Tongue (tissue), 2 donors: ENCODE measurements around the gene TBX4. TPM values are rescaled to one million over a fixed set of nuclear protein-coding genes. Genes with fewer than 3 reads are reported as not detected.

Source experiments
- DNase-seq: peaks from one replicate; pipeline ENCODE4 v3.0.0-alpha.2; 2015
- total RNA-seq: library from RNA; depleted of rRNA; stranded (reverse); fragments of >200 nt; gene quantifications from one replicate; pipeline ENCODE4 v1.2.3, GENCODE V29; 2014

Gene TBX4
- total RNA-seq, result 2.2 TPM

DNA sequence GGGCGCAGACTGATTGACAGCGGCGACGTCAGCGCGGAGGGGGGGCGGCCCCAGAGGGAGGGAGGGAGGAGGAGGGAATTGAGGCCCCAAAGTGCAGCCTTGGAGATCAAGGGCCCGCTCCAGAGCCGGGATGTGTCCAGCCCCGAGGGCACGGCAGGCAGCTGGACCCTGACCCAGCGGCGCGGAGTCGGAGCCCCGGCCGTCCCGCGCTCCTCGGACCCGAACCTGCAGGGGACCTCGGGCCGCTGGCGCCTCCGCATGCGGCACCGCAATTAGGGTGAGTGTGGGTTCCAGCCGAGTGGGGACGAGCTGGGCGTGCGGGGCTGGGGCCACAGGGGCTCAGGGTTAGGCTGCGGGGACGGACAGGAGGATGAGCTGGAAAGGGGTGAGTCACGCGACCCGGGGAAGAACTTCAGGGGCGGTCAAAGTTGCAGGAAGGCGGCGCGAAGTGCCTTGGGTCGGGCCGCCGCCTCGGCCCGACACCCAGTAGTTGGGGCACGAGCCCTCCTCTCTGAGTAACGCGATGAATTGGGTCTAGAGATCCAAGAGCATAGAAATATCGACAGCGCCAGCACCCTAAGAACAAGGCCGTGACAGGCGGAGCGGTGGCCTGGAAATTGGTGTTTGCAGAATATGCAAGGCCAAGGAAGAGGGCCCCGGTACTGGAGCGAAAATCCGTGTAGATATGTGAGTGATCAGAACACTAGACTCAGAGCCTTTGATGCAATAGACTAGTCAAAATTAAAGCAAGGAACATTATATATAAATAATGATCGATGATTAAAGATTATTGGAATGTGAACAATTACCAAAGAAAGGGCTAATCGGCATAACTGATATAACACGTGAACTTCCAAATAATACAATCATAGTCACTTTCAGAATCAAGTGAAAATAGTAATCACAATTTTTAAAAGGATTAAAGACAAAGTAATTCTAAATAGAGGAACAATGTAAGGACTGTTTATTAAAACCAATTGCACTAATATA lies at the start of gene TBX4:
Gene TBX4 (plus strand): TSS at position 122 of the 990 bp plus-strand sequence. CDS start 4,069 bp downstream, outside the sequence.
- DNase-seq, result no peak

DNA sequence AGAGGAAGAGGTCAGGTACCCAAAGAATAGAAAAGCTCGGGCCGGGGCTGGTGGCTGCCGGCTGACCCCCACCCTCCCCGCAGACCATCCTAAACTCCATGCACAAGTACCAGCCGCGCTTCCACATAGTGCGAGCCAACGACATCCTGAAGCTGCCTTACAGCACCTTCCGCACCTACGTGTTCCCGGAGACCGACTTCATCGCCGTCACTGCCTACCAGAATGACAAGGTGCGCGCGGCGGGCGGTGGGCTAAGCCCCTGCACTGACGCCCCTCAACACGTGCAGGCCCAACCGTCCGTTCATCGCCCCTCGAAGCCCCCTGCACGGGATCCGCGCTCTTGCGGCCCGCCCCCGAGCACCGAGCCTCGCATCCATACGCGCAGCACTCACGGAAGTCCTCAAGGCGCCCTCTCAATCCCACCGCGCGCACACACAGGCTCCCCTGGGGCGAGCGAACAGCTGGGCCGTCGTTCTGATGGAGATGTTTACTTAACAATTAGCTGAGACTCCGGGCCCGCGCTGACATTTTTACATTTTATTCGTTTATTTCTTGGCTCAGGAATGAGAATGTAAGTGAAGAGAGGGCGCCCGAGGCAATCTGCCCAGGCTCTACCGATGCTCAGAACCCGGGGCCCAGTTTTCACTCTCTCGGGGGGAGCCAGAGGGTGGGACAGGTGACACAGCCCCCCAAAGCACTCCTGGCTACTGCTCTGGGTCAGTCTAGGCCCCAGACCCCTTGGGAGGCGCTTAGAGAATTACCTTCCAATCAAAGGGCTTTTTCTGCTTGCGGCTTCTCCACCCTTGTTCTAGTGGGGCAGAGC lies 49.0 kb upstream of the TBX4 start:
- DNase-seq, result peak; percentile 53

DNA sequence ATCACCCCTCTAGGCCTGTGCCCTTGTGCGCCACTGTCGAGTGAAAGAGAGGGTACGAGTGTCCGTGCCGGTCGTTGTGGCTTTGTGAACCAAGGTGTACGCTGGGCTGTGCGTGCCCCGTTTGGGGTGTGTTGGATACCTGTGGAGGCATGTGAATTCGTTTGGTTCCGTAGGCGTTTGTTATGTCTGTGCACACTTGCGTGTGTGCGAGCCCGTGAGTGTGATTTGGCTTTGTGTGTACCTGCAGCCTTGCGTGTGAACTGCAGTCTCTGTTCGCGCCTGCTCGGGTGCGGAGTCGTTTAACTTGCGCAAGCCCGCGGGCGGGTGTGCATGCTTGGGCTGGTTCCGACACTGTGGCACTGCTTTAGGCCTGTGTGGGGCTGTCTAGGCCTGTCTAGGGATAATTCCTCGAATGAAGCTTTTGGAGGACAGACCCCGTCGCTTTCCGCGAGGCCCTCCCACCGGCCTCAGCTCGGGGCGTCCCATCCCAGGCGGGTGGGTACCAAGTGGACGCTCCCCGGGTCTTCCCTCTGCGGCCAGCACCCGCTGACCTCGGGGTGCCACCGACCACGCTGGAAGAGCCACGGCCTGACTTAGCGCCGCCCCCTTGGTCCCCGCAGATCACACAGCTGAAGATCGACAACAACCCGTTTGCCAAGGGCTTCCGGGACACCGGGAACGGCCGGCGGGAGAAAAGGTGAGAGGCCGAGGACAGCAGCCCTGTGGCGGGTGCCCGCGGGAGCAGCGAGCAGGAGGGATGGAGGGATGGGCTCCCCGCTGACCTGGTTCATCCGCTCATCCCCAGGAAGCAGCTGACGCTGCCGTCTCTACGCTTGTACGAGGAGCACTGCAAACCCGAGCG lies 48.2 kb upstream of the TBX4 start:
- peak; percentile 53 for DNase-seq

DNA sequence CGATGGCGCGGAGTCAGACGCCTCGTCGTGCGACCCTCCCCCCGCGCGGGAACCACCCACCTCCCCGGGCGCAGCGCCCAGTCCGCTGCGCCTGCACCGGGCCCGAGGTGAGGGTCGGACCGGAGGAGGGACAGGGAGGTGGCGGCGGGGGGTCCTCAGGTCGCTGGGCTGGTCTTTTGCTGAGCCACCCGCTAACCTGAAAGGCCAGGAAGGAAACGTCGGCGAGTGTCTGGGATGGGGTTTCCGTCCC lies 47.6 kb upstream of the TBX4 start:
- no peak for DNase-seq

DNA sequence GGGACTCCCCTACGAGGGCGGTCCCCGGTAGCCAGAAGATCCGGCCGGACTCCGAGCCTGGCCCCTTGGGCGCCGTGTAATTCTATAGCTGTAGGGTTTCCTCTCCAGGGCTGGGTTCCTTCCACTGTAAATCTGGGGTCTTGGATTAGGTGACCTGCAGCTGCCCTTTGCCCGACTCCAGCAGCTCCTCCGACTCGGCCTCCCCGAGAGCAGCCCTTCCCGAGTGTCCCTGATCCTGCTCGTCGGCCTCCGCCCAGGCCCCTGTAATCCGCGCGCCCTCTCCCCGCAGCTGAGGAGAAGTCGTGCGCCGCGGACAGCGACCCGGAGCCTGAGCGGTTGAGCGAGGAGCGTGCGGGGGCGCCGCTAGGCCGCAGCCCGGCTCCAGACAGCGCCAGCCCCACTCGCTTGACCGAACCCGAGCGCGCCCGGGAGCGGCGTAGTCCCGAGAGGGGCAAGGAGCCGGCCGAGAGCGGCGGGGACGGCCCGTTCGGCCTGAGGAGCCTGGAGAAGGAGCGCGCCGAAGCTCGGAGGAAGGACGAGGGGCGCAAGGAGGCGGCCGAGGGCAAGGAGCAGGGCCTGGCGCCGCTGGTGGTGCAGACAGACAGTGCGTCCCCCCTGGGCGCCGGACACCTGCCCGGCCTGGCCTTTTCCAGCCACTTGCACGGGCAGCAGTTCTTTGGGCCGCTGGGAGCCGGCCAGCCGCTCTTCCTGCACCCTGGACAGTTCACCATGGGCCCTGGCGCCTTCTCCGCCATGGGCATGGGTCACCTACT lies 47.1 kb upstream of the TBX4 start:
- no peak for DNase-seq

DNA sequence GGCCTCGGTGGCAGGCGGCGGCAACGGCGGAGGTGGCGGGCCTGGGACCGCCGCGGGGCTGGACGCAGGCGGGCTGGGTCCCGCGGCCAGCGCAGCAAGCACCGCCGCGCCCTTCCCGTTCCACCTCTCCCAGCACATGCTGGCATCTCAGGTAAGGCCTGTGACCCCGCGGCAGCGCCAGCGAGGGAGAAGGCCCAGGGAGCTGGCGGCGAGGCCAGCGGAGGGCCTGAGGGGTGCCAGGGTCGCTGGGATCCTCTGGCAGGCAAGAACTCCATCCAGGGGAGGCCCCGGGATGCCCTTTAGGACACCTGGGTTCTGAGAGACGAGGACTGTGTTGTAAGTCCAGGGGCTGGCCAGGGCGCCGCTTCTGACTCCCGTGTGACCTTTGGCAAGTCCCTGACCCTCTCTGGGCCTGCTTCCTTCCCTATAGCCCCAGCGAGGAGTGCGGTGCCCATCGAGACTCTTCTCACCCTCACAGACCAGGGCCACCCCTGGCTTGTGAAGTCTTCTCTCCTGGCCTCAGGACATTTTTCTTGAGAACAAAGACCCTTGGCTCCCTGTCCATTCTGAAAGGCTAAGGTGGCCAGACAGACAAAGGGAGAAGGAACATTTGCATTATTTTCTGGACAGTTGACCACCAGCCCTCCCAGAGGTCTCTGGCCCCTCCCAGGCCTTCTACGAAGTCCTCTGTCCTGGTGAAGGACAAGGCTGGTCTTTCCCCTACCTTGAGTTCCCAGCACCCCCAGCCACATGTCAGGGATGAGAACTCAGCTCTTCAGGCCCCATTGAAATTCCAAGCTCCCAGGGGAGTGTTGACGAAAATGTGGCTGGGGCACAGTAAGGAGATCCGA lies 46.3 kb upstream of the TBX4 start:
- DNase-seq, result no peak

DNA sequence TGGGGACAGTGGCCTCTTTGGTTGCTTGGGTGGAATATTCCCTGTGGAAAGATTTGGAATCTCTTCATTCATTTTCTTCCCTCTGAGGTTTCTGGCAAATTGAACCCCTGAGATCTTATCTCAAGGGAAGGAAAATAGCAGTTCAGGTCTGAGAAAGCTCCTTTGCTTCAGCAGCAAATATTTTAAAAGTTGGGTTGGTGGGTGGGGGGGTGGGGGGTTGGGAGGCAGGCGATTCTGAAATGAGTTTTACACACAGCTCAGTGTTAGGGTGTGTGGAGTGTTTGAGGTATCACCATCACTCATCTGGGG lies 45.7 kb upstream of the TBX4 start:
- no peak for DNase-seq

DNA sequence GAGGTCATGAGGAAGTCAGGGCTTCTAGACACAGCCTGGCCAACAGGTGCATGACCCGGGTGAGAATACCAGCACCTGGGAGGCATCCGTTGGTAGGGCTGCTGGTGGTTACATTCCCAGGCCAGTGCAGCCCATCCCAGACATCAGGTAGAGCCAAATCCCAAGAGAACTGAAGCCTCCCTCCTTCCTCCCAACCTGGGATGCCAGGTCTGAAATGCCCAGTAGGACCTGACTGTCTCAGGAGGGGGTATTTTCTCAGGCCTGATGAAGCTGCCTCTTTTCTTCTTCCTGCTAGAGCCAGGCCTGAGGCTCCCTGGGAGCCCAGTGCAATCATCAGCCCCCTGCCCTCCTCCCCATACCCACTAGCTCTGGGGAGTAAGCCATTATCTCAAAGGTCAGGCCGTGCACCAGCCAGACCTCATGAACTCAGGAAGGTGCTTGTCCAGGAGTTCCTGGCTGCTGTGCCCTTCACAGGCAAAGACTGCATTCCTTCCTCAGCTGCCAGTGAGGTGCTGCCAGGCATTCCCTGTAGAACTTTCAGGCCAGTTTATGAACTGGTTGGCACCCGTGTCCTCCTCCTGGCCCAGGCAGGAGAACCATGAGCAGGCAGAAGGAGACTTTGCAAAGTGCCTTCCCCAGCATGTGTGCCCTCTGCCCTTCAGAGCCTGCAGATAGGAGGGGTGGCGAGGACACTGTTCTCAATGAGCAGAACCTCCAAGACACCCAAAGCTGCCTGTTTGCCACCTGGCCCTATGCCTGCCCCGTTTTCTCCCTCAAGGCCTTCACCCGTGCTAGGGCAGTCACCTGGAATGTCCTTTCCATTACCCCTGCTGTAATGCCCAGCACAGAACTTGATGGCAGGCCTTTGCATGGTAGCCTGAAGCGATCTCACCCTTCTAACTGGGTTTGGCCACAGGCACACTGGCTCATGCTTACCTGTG lies 45.0 kb upstream of the TBX4 start:
- DNase-seq, result no peak

DNA sequence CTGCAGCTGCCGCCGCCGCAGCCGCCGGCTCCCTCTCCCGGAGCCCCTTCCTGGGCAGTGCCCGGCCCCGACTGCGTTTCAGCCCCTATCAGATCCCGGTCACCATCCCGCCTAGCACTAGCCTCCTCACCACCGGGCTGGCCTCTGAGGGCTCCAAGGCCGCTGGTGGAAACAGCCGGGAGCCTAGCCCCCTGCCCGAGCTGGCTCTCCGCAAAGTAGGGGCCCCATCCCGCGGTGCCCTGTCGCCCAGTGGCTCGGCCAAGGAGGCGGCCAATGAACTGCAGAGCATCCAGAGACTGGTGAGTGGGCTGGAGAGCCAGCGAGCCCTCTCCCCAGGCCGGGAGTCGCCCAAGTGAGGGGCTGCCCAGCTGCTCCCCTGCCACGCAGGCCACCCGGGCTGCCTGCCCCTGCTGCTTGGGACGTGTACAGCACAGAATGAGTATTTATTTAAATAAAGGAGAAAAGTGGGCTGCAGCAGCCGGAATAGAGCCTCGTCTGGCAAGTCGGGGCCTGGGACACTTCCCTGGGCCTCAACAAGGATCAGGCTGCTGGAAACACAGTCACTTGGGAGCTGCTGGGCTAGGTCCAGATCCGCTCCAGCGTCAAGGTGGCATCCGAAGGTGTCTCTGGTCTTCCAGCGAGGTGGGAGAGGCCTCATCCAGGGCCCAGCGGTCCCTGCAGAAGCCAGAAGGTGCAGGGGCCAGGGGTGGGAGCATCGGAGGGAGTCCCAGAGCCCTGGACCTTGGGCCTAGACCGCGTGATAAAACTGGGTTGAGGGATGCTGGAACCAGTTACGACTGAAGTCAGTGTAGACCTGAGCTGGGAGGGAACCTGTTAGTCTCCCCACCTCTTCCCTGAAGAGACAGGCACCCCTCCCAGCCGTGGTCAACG lies 43.8 kb upstream of the TBX4 start:
- DNase-seq, result no peak

DNA sequence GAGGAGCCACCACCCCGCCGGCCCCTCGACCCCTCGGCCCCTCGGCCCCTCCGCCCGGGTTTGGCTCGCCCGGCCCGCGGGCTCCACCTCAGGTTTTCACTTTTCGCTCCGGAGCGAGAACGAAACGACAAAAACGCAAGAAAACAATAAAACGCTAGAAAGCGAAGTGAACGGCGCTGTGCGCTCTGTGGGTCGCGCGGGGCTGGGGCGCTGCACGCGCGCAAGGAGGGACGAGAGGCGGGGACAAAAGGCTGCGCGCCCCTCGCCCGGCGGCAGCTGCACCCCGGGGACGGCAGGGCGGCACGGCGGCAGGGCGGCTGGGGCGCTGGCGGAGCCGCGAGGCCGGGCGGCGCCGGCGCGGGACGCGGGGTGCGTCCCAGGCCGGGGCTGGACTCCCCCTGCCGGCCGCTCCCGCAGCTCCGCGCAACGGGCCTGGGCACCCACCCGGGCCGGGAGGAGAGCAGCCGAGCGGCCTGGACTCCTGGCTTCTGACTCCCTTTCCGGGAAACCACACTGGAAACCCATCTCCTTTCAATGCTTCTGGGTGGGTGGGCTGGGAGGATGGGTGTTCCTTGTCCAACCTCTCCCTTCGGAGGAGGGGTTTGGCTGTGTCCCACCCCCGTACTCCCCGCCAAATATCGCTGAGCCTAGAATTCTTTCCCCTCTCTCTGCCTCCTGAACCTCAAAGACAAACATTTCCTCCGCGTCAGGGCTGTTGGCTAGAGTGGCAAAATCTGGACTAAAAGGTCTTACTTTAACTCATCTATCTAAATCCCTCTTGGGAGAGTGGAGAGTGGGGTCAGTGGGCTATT lies 42.7 kb upstream of the TBX4 start:
- DNase-seq, result peak; percentile 77

DNA sequence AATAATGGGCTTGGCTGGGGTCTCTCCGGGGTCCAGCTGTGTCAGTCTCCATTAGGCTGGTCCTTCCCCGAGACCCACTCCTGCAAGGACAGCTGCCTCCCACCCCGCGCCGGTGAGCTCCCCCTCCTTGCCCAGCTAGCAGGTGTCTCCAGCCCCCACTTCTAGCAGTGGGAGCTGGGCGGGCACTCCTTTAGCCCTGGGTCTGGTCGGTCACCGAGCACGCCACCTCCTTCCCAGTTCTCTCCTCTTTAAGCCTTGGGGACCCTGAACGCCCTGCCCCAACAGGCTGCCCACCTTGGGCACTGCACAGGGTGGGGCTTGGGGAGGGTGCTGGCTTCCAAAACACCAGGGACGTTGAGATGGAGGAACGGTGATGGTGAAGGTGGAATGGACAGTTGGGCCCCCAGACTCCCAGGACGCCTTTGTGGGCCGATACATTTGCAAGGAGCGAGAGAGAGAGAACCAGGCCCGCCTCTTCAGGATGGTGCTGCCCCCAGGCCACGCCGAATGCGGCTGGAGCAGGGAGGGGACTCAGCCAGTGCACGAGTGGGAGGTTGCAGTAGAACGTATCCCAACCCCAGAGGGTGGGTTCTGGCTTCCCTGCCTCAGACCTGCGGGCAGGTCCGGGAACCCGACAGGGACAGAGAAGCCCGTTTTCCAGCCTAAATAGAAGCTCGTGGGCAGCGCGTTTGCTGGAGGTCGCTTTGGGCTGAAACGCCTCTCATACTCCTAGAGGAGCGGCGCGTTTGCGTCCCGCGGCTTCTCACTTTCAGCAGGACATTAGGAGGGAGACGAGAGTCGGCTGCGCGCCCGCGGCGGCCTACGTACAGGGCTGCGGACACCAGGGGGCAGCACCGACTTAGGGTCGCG lies 41.8 kb upstream of the TBX4 start:
- peak; percentile 87 for DNase-seq

DNA sequence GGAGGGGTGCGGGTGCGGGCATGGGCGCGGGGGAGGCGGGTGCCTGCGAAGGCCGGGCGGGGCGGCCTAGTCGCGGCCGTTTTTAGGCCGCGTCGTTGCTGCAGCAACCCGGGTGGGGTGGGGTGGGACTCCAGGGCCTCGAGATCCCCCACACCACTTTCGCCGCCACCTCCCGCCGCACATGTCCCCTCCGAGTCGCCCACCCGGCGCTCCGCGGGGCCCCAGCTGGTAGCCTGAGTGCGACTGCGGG lies 41.3 kb upstream of the TBX4 start:
- no peak for DNase-seq

DNA sequence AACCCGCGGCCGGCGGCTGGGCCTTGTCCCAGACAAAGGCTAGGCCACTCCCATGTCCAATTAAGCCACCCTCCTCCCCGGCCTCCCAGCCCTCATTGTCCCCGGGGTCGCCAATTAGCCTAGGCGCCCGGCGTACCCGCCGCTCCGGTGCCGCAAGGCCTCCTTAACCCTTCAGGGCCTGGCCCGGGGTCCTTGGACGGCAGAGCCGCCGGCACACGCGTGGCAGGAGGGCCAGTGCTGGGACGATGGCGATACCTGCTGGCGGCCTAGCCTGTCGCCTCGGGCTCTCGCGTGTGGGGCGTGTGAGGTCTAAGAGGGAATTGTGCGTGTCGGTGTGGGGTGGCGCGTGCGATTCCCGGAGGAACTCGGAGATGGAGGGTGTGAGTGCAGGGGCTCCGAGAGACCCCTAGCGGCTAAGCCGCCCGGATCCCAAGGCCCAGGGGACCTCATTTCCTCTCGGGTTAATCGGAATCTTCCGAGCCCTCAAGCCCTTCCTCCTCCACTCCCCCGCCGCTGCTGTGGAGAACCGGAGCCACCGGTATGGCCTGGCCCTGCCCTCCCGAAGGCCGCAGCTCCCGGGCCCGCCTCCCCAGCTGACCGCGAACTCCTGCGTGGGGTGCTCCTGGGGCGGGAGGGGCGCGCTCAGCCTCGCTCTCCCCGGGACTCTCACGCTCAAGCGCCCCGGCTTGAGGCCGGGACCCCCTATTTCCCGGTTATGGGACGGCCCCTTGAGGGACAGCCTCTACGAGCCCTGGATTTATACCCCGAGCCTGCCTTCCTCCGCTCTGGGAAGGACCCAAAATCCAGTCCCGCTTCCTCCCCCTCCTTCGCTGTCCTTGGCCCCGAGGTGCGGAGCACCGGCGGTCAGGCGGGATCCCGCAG lies 40.7 kb upstream of the TBX4 start:
- peak; percentile 66 for DNase-seq

DNA sequence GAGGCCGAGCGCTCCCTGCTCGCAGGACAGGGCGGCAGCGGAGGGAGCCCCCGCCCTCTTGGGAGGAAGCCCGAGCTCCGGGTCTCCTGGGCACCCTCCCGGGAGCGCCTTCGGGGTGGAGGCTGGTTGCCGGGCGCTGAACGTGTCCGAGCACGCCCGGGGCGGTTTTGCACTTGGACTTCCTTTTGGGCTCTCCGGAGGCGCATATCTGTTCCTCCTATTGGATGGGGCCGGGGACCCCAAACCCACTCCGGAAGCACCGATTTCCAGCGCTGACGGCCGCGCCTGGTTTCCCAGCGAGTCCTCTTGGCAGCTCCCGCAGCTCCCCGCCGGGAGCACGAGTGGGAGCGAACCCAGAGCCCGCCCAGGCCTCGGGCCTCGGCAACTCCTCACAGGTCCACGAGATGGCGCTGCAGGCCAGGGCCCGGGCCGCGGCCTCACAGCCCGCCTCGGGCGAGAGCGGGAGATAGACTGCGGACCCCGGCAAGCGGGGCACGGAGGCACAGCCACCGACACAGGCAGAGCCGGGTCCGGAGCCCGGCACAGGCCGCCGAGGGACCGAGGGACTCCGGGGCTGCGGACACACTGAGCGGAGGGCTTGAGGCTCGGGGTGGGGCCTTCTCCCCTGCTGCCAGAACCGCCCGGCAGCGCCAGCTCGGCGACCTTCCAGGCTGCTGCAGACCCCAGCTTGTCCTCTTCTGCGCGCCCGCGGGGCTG lies 39.9 kb upstream of the TBX4 start:
- DNase-seq, result peak; percentile 93
